Spleen (tissue), 11 donors: ENCODE results near the gene FLNB. TPM values are rescaled to one million over a fixed set of nuclear protein-coding genes. Genes with fewer than 3 reads are reported as not detected.
"Not testable (repeated sequence)": the region's sequence is repeated elsewhere in the genome, so short reads cannot be mapped to it uniquely, and the experiment has no call there.

ENCODE experiments used
- DNase-seq: peaks from one replicate; pipeline ENCODE4 v3.0.0-alpha.2; 2020
- H3K27ac ChIP-seq, 8 donors: fragments of 200-600 bp; sonication (generic) in 7 of 8; 1 replicate in 4 of 8; 2 replicates in 4 of 8; pipeline versions ENCODE4 v1.5.0 to v1.8.0; 2016 to 2021; ENCODE audit warnings: inconsistent platforms in 4 of 8, mild to moderate bottlenecking in 4 of 8, moderate library complexity in 1 of 8
- H3K27me3 ChIP-seq, 7 donors: fragments of 200-600 bp; sonication (generic) in 6 of 7; replicated peaks in 1 of 7; 1 replicate in 4 of 7; 2 replicates in 3 of 7; pipeline versions ENCODE4 v1.5.0 to v1.8.0; 2016 to 2021; ENCODE audit warnings: inconsistent platforms in 3 of 7, mild to moderate bottlenecking in 1 of 7
- H3K36me3 ChIP-seq, 6 donors: fragments of 200-600 bp; sonication (generic) in 5 of 6; 1 replicate in 4 of 6; 2 replicates in 2 of 6; pipeline versions ENCODE4 v1.5.0 to v1.8.0; 2016 to 2021; ENCODE audit warnings: inconsistent platforms in 2 of 6
- H3K4me1 ChIP-seq, 6 donors: fragments of 200-600 bp; sonication (generic) in 5 of 6; 1 replicate in 3 of 6; 2 replicates in 3 of 6; pipeline versions ENCODE4 v1.5.0 to v1.8.0; 2016 to 2021; ENCODE audit warnings: inconsistent platforms in 3 of 6
- H3K4me3 ChIP-seq, 8 donors: fragments of 200-600 bp; sonication (generic) in 7 of 8; 1 replicate in 4 of 8; 2 replicates in 4 of 8; pipeline versions ENCODE4 v1.5.0 to v1.8.0; 2016 to 2021; ENCODE audit warnings: inconsistent platforms in 4 of 8, mild to moderate bottlenecking in 4 of 8, moderate library complexity in 2 of 8
- H3K9me3 ChIP-seq, 8 donors: fragments of 200-600 bp; sonication (generic) in 7 of 8; 1 replicate in 4 of 8; 2 replicates in 4 of 8; pipeline versions ENCODE4 v1.5.0 to v1.8.0; 2016 to 2021; ENCODE audit warnings: inconsistent platforms in 4 of 8
- POLR2A ChIP-seq, 3 donors: fragments of 450-650 bp; IDR thresholded peaks; one replicate each; pipeline ENCODE4 v1.5.1; 2017; ENCODE audit warnings: antibody characterized with exemption in 3 of 3, mild to moderate bottlenecking in 1 of 3
- POLR2AphosphoS5 ChIP-seq, 3 donors: sonication (generic); formaldehyde crosslinking; IDR thresholded peaks; one replicate each; pipeline ENCODE4 v1.5.1; 2017; ENCODE audit warnings: antibody characterized with exemption in 3 of 3
- WGBS, 5 donors: extraction: QIAGEN DNeasy Blood & Tissue Kit in 3 of 5; methylation state at CpG; one replicate each; pipeline versions ENCODE4 v1.1.5 to v1.1.7; 2013 to 2018; 5-methylcytosine and 5-hydroxymethylcytosine counted together
- intact Hi-C: fragments of 100-400 bp; cut with DNase I; formaldehyde crosslinking; loops from one replicate; pipeline ENCODE4 v1.15.0; 2023; ENCODE audit warnings: low total_unique reads
- polyA plus RNA-seq, 3 donors: library from polyadenylated mRNA; stranded (reverse); fragments of 200-250 nt; gene quantifications; one replicate each; pipeline ENCODE4 v1.2.1, GENCODE V29; 2013
- total RNA-seq, 7 donors: library from RNA; depleted of rRNA in 3 of 7; stranded (reverse); fragments of >200 nt in 3 of 7; fragmentation: NEBNext Ultra II Directional in 4 of 7; extraction: Animal tissue kit (Norgen Biotek cat#: 25700) in 4 of 7; gene quantifications; one replicate each; pipeline versions ENCODE4 v1.1.0 to v1.2.1, GENCODE V29; 2016 to 2021
- TF ChIP-seq, protein P1 (sequence below), 11 experiments: fragments of 200-600 bp in 7 of 11; fragments of 450-650 bp in 4 of 11; sonication (generic) in 4 of 11; IDR thresholded peaks in 8 of 11; conservative IDR thresholded peaks in 3 of 11; 1 replicate in 7 of 11; 2 replicates in 4 of 11; pipeline versions ENCODE4 v1.4.0 to v1.8.0; 2016 to 2021; ENCODE audit warnings: antibody characterized with exemption in 11 of 11, inconsistent platforms in 4 of 11, mild to moderate bottlenecking in 1 of 11
- donor health status: healthy with polysubstance abuse.
- donor health status: DM: no; HTN: no; CAD: no; lungs with moderate emphysema.
- donor health status: DM: no; HTN: no; CAD: no.
- donor health status: Bipolar disorder and iron deficiency.
- donor health status: healthy.
- donor health status: DM: no; HTN: no; CAD: no.
- donor health status: DM: yes; HTN: yes; CAD: no.

Gene FLNB
- total and polyA plus RNA-seq, 10 donors = 38.9 to 163 (median 96.7) TPM

- Histone ChIP-seq H3K9me3 (no peaks in the 10 kb centered on the region), H3K27ac (no peak overlapping the region), H3K27me3 (no peaks in the 10 kb centered on the region), H3K4me3 (no peak overlapping the region), H3K4me1 (peaks cover 10 to 63% (median 31%) of the 10 kb centered on the region in 6 donors), H3K36me3 (peaks cover 0 to 4% (median 0%) of the 10 kb centered on the region in 6 donors)
- DNase-seq = no peak
- TF ChIP-seq POLR2A (IDR thresholded peaks at IDR 0.05) (no peak), POLR2AphosphoS5 (IDR thresholded peaks at IDR 0.05) (no peak)
- TF ChIP-seq, protein P1, sequence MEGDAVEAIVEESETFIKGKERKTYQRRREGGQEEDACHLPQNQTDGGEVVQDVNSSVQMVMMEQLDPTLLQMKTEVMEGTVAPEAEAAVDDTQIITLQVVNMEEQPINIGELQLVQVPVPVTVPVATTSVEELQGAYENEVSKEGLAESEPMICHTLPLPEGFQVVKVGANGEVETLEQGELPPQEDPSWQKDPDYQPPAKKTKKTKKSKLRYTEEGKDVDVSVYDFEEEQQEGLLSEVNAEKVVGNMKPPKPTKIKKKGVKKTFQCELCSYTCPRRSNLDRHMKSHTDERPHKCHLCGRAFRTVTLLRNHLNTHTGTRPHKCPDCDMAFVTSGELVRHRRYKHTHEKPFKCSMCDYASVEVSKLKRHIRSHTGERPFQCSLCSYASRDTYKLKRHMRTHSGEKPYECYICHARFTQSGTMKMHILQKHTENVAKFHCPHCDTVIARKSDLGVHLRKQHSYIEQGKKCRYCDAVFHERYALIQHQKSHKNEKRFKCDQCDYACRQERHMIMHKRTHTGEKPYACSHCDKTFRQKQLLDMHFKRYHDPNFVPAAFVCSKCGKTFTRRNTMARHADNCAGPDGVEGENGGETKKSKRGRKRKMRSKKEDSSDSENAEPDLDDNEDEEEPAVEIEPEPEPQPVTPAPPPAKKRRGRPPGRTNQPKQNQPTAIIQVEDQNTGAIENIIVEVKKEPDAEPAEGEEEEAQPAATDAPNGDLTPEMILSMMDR (IDR thresholded peaks at IDR 0.05 in 8 of 11, conservative IDR thresholded peaks at IDR 0.05 in 3 of 11) = no peak
- intact Hi-C loops = no loop called here
These were observed 46.4 kb downstream of the FLNB start for GRCh38 chr3:58054652-58055051.

GRCh38 chr3:58055314-58055713 lies 47.1 kb downstream of the FLNB start:
- intact Hi-C loops = no loop called here
- peaks cover 10 to 63% (median 30%) of the 10 kb centered on the region in 6 donors for H3K4me1 ChIP-seq
- WGBS, 5 donors = 84 to 95% (median 89%) methylated on average over 4 of the region's 4 CpGs
- no peaks in the 10 kb centered on the region for H3K27me3 ChIP-seq
- H3K4me3 ChIP-seq = no peak overlapping the region
- no peak overlapping the region for H3K27ac ChIP-seq
- TF ChIP-seq POLR2A (IDR thresholded peaks at IDR 0.05) (no peak), POLR2AphosphoS5 (IDR thresholded peaks at IDR 0.05) (no peak)
- TF ChIP-seq, protein P1 (IDR thresholded peaks at IDR 0.05 in 8 of 11, conservative IDR thresholded peaks at IDR 0.05 in 3 of 11) = no peak
- no peaks in the 10 kb centered on the region for H3K9me3 ChIP-seq
- no peak for DNase-seq
- H3K36me3 ChIP-seq = peaks cover 0 to 4% (median 0%) of the 10 kb centered on the region in 6 donors

- 91 to 97% (median 95%) methylated on average over 5 of the region's 5 CpGs for WGBS, 5 donors
- intact Hi-C loops, H3K27ac ChIP-seq, DNase-seq, H3K36me3 ChIP-seq, H3K27me3 ChIP-seq, H3K9me3 ChIP-seq, H3K4me3 ChIP-seq: not testable (repeated sequence)
- peaks cover 6 to 61% (median 27%) of the 10 kb centered on the region in 6 donors for H3K4me1 ChIP-seq
These were observed 47.7 kb downstream of the FLNB start for GRCh38 chr3:58055891-58056290.

DNA sequence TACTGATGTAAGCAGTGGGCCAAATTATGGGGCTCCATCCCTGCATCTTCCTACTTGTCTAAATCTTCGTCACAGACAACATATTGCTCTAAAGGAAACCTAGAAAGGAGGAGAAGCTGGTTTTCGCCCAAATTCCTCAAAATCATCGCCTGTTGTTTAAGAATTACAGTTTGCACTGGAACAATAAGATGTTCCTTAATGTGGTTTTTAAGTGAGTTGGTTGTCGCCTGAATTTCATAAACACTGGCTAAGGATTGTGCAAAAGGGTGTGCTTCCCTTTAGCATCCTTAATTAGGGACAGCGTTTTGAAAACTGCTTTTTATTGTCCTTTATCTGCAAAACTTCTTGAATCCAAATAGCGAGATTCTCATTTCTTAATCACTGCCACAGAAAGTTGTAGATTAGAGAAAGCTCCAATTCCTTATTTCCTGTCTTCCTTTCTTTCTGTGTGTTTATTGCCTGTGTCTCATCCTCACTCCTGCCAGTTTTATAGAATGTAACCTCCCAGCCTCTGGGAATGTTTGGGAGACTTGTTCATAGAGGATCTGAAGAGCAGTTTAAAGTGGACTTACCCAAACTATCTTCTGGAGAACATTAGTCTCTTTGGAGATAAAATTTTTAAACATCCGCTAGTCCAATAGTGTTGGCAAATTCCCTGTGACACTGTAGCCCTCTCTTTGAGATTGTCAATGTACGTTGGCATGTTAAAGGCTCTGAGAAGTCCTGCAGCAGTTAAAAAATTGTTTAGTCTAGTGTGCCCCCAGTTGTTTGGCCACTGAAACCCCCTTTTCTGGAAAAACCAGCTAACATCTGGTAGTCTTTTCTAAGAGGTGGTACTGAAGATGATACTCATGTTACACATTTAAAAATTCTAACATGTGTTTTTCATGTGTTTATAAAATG lies 50.4 kb downstream of the FLNB start:
- no peak overlapping the region for H3K4me3 ChIP-seq
- peaks cover 0 to 4% (median 0%) of the 10 kb centered on the region in 6 donors for H3K36me3 ChIP-seq
- intact Hi-C loops = no loop called here
- no peaks in the 10 kb centered on the region for H3K27me3 ChIP-seq
- no peak for DNase-seq
- TF ChIP-seq POLR2AphosphoS5 (IDR thresholded peaks at IDR 0.05) (no peak), POLR2A (IDR thresholded peaks at IDR 0.05) (no peak)
- TF ChIP-seq, protein P1 (IDR thresholded peaks at IDR 0.05 in 8 of 11, conservative IDR thresholded peaks at IDR 0.05 in 3 of 11) = no peak
- peaks cover 0 to 54% (median 18%) of the 10 kb centered on the region in 6 donors for H3K4me1 ChIP-seq
- WGBS, 5 donors = 54 to 77% (median 60%) methylated on average over 8 of the region's 8 CpGs
- no peaks in the 10 kb centered on the region for H3K9me3 ChIP-seq
- H3K27ac ChIP-seq = peak overlapping the region; percentile 42 to 70 (median 62)
